Glutamatergic neuron (in vitro differentiated cells): ENCODE measurements around the gene H2BW2. TPM values are rescaled to one million over a fixed set of nuclear protein-coding genes. Genes with fewer than 3 reads are reported as not detected.
"Not testable (repeated sequence)": the region's sequence is repeated elsewhere in the genome, so short reads cannot be mapped to it uniquely, and the experiment has no call there.

Source experiments
- DNase-seq: peaks from one replicate; pipeline ENCODE4 v3.0.0; 2022
- H3K27ac Mint-ChIP-seq: one replicate; pipeline ENCODE4 v1.8.0; 2020; ENCODE audit warnings: mild to moderate bottlenecking, mixed read lengths, inconsistent platforms; ENCODE audit not compliant: unreplicated experiment
- H3K27me3 Mint-ChIP-seq: one replicate; pipeline ENCODE4 v1.8.0; 2020; ENCODE audit warnings: mild to moderate bottlenecking, moderate library complexity, mixed read lengths, inconsistent platforms; ENCODE audit not compliant: unreplicated experiment
- H3K36me3 Mint-ChIP-seq: one replicate; pipeline ENCODE4 v1.8.0; 2020; ENCODE audit warnings: mild to moderate bottlenecking, mixed read lengths, inconsistent platforms; ENCODE audit not compliant: unreplicated experiment
- H3K4me1 Mint-ChIP-seq: one replicate; pipeline ENCODE4 v1.8.0; 2020; ENCODE audit warnings: mild to moderate bottlenecking, low read depth, mixed read lengths, inconsistent platforms; ENCODE audit not compliant: unreplicated experiment
- H3K4me3 Mint-ChIP-seq: one replicate; pipeline ENCODE4 v1.8.0; 2020; ENCODE audit warnings: mild to moderate bottlenecking, mixed read lengths, inconsistent platforms; ENCODE audit not compliant: unreplicated experiment
- H3K9me3 Mint-ChIP-seq: one replicate; pipeline ENCODE4 v1.8.0; 2020; ENCODE audit warnings: mild to moderate bottlenecking, moderate library complexity, mixed read lengths, inconsistent platforms; ENCODE audit not compliant: unreplicated experiment
- CTCF ChIP-seq: fragments of 200-600 bp; sonication (generic); IDR thresholded peaks from one replicate; pipeline ENCODE4 v1.5.0; 2021; ENCODE audit not compliant: partially characterized antibody, unreplicated experiment
- long read RNA-seq: library from polyadenylated mRNA; unstranded; transcript quantifications from one replicate; pipeline ENCODE4 v2.0.0, GENCODE V29; 2020; ENCODE audit not compliant: unreplicated experiment
- total RNA-seq: library from RNA; stranded (reverse); fragmentation: NEBNext Ultra II Directional; extraction: Animal tissue kit (Norgen Biotek cat#: 25700); gene quantifications from one replicate; pipeline ENCODE4 v1.2.1, GENCODE V29; 2021; ENCODE audit not compliant: unreplicated experiment

The H2BW2 gene
- not detected for total RNA-seq
- long read RNA-seq = 0 reads

GRCh38 chrX:104039689-104040505 lies at the start of gene H2BW2:
Gene H2BW2 (plus strand): TSS chrX:104039956. CDS start chrX:104039995, 39 bp downstream.
- no peak for TF ChIP-seq CTCF
- Mint-ChIP-seq H3K9me3 (peaks cover 2% of the 10 kb centered on the region), H3K27ac (no peak within 1 kb of the TSS), H3K27me3 (no peaks in the 10 kb centered on the region), H3K4me1 (no peaks in the 10 kb centered on the region), H3K4me3 (no peak within 1 kb of the TSS), H3K36me3 (no peaks in the 10 kb centered on the region)
- DNase-seq = no peak

GRCh38 chrX:103999234-103999633 lies 40.5 kb upstream of the H2BW2 start:
- DNase-seq = no peak
- Mint-ChIP-seq H3K27ac (no peak overlapping the region), H3K4me1 (no peaks in the 10 kb centered on the region), H3K27me3 (no peaks in the 10 kb centered on the region), H3K4me3 (no peak overlapping the region), H3K36me3 (no peaks in the 10 kb centered on the region), H3K9me3 (peaks cover 1% of the 10 kb centered on the region)
- no peak for TF ChIP-seq CTCF

GRCh38 chrX:104008831-104009230 lies 30.9 kb upstream of the H2BW2 start:
- DNase-seq = no peak
- no peaks in the 10 kb centered on the region for H3K36me3 Mint-ChIP-seq
- H3K4me3 Mint-ChIP-seq = no peak overlapping the region
- H3K27me3 Mint-ChIP-seq = no peaks in the 10 kb centered on the region
- H3K27ac Mint-ChIP-seq = no peak overlapping the region
- no peaks in the 10 kb centered on the region for H3K4me1 Mint-ChIP-seq
- H3K9me3 Mint-ChIP-seq = peaks cover 2% of the 10 kb centered on the region
- TF ChIP-seq CTCF = no peak

- no peaks in the 10 kb centered on the region for H3K4me1 Mint-ChIP-seq
- no peak overlapping the region for H3K4me3 Mint-ChIP-seq
- H3K36me3 Mint-ChIP-seq = no peaks in the 10 kb centered on the region
- H3K27ac Mint-ChIP-seq = no peak overlapping the region
- H3K9me3 Mint-ChIP-seq = peaks cover 2% of the 10 kb centered on the region
- H3K27me3 Mint-ChIP-seq = no peaks in the 10 kb centered on the region
- DNase-seq = no peak
- no peak for TF ChIP-seq CTCF
Measured at GRCh38 chrX:104013158-104013557, 26.6 kb upstream of the H2BW2 start.

GRCh38 chrX:104013606-104014005 lies 26.1 kb upstream of the H2BW2 start, which contains the start of gene H2BW1:
Gene H2BW1 (minus strand): TSS chrX:104013708. CDS start chrX:104013576, 132 bp downstream.
- no peak for TF ChIP-seq CTCF
- Mint-ChIP-seq H3K36me3 (no peaks in the 10 kb centered on the region), H3K4me3 (no peak within 1 kb of the TSS), H3K9me3 (peaks cover 2% of the 10 kb centered on the region), H3K4me1 (no peaks in the 10 kb centered on the region), H3K27me3 (no peaks in the 10 kb centered on the region), H3K27ac (no peak within 1 kb of the TSS)
- DNase-seq = no peak

GRCh38 chrX:104015576-104015975 lies 24.2 kb upstream of the H2BW2 start:
- not testable (repeated sequence) for H3K36me3 Mint-ChIP-seq, H3K27ac Mint-ChIP-seq, H3K9me3 Mint-ChIP-seq, H3K27me3 Mint-ChIP-seq, H3K4me3 Mint-ChIP-seq, DNase-seq, H3K4me1 Mint-ChIP-seq
